ENCODE results near the gene TIMP2.

- TF ChIP-seq CTCF (IDR thresholded peaks at IDR 0.05) (no peak), EP300 (IDR thresholded peaks at IDR 0.05) (no peak)
Observed at GRCh38 chr17:78834571-78834970, 90.6 kb downstream of the TIMP2 start.

Data from gastroesophageal sphincter (tissue), 3 donors.